ENCODE results near the gene KLHL40.

KLHL40 gene

DNA sequence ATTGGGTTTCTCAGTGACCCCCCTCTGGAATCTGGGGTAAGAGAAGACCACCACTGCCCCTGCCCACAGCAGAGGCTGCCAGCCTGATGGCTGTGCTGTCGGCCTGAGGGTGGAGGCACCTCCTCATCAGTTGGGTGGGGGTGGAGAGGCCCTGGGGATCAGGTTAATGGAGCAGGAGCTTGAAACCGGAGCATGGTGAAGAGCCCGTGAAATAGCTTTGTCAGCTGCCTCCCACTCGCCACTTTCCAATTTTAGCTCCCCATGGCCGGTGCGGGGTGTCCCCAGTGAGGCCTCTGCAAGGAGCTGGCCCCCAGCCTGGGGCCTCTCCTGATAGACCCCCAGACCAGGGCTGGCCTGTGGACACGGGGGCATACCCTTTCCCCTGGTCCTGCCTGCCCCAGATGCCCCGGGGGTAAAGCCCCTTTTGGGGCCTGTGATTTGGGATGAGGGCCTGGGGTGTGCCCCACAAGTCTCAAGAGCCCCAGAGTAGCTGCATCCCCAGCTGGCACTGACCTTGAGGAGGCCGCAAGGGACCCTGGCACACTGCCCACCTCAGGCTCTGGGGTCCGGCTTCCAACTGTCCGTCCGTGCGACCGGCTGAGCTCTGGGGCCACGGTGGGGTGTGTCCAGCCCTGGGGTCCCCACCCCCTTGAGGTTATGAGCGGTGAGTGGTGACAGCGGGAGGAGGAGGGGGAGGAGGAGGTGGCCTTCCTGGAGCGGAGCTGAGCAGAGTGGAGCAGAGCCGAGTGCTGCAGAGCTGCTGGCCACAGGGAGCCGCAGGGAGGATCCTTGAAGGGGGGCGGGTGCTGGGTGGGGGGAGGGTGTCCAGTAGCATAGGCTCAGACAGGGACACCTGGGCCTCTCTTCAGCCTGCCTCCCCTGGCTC is 17.0 kb downstream of the KLHL40 start, which contains the start of gene HHATL:
Gene HHATL (minus strand): TSS at position 733 of the 886 bp plus-strand sequence. CDS start 1,972 bp downstream, outside the sequence.
- DNase-seq (ENCODE audit: low spot score), result peak; percentile 47
- no peak within 1 kb of the TSS for H3K4me3 ChIP-seq
- no peak within 1 kb of the TSS for H3K27ac ChIP-seq

GRCh38 chr3:42702982-42703694 is 17.8 kb downstream of the KLHL40 start:
- peak; percentile 62 for DNase-seq (ENCODE audit: low spot score)
- TF ChIP-seq, protein P1, sequence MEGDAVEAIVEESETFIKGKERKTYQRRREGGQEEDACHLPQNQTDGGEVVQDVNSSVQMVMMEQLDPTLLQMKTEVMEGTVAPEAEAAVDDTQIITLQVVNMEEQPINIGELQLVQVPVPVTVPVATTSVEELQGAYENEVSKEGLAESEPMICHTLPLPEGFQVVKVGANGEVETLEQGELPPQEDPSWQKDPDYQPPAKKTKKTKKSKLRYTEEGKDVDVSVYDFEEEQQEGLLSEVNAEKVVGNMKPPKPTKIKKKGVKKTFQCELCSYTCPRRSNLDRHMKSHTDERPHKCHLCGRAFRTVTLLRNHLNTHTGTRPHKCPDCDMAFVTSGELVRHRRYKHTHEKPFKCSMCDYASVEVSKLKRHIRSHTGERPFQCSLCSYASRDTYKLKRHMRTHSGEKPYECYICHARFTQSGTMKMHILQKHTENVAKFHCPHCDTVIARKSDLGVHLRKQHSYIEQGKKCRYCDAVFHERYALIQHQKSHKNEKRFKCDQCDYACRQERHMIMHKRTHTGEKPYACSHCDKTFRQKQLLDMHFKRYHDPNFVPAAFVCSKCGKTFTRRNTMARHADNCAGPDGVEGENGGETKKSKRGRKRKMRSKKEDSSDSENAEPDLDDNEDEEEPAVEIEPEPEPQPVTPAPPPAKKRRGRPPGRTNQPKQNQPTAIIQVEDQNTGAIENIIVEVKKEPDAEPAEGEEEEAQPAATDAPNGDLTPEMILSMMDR (IDR thresholded peaks at IDR 0.05), result no peak
- Histone ChIP-seq H3K27ac (no peak overlapping the region), H3K4me3 (no peak overlapping the region)

More for the DNA sequence above, 17.0 kb downstream of the KLHL40 start, which contains the start of gene HHATL:
- TF ChIP-seq, protein P1 (IDR thresholded peaks at IDR 0.05), result no peak

DNA sequence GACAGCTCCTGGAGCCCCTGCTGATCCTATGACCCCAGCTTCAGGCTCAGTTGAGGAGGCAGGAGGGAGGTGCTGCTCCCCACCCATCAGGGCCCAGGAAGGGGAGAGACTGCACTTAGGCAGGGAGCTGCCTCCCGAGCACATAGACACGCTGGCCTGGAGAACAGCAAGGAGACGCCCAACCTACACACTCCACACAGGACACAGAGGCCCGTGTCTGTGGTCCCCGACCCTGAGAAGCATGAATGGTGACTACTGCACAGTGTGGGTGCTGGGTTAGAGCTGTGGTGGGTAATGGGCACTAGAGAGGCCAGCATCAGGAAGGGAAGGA is 18.3 kb downstream of the KLHL40 start:
- no peak overlapping the region for H3K4me3 ChIP-seq
- TF ChIP-seq, protein P1 (IDR thresholded peaks at IDR 0.05), result no peak
- no peak overlapping the region for H3K27ac ChIP-seq
- DNase-seq (ENCODE audit: low spot score), result peak; percentile 55

DNA sequence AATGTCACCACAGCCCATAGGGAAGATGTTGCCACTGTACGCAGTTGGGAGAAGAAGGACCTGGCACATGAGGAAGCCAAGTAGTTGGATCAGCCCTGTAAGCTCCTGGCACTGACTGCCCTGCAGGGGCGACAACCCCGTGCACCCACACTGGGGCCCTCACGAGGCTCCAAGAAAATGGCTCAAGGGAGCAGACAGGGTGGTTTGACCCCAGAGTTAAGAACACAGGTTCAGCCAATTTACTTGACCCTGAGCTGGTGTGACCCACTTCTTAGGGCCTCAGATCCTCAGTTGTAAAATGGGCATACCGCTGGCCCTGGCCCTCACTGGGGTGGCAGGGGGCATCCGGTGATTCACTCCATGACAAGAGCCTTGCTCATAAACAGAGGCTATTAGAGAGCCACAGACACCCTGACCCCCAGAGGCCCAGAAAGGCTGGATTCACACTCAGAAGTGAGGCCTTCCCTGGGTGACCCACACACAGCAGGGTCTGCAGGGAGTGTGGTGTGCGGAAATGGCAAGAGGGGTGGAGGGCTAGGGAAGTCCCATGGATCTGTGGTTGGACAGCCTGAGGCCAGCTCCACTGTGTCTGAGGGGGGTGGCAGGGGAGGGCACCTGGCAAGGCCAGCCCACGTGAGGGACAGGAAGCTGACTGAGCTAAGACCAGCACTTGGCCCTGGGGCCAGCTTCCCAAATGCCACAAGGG is 19.0 kb downstream of the KLHL40 start:
- DNase-seq (ENCODE audit: low spot score), result peak; percentile 70
- no peak overlapping the region for H3K27ac ChIP-seq
- H3K4me3 ChIP-seq, result no peak overlapping the region
- TF ChIP-seq, protein P1 (IDR thresholded peaks at IDR 0.05), result no peak

GRCh38 chr3:42705058-42705767 is 19.9 kb downstream of the KLHL40 start:
- TF ChIP-seq, protein P1 (IDR thresholded peaks at IDR 0.05), result no peak
- Histone ChIP-seq H3K4me3 (no peak overlapping the region), H3K27ac (no peak overlapping the region)
- peak; percentile 53 for DNase-seq (ENCODE audit: low spot score)

GRCh38 chr3:42705962-42706585 is 20.7 kb downstream of the KLHL40 start:
- DNase-seq (ENCODE audit: low spot score), result peak; percentile 52
- Histone ChIP-seq H3K4me3 (no peak overlapping the region), H3K27ac (no peak overlapping the region)
- TF ChIP-seq, protein P1 (IDR thresholded peaks at IDR 0.05), result no peak
